Stimulated activated CD8-positive, alpha-beta memory T cell treated with anti-CD3 and anti-CD28 coated beads, Interleukin-15, amount 100 ng/mL, for 24 hours (primary cell): ENCODE results near the gene CXXC5.
"Not testable (repeated sequence)": the region's sequence is repeated elsewhere in the genome, so short reads cannot be mapped to it uniquely, and the experiment has no call there.

ENCODE experiments used
- DNase-seq: peaks from one replicate; pipeline ENCODE4 v3.0.0-alpha.2; 2020; ENCODE audit warnings: low read depth

The CXXC5 gene

DNA sequence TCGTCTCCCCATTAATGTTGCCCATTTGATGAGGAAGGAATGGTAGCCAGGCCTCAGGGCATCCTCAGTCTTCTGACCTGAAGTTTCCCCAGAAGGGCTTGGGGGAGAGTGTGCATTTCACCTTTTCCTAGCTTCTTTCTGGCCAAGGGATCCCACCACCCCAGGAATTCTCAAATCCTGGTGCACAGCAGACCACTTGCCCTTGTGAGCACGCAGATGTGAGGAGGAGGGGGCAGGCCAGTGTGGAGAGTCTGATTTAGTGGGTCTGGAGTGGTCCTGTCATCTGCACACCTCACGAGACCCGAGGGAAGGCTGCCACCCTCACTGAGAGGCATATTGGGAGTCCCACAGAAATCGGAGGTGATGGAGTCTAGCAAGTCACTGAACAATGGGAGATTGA is 64.3 kb downstream of the CXXC5 start:
- DNase-seq = no peak

DNA sequence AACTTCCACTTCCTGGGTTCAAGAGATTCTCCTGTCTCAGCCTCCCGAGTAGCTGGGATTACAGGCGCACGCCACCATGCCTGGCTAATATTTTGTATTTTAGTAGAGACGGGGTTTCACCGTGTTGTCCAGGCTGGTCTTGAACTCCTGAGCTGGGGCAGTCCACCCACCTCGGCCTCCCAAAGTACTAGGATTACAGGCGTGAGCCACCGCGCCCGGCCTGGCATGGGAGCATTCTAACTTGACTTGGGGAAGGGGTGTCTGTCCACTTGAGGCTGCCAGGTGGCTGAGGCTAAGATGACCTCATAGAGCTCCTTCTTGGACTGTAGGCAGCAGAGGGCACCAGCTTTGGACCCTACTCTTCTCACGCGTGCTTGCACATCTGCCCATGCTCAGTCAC is 65.7 kb downstream of the CXXC5 start:
- not testable (repeated sequence) for DNase-seq

DNA sequence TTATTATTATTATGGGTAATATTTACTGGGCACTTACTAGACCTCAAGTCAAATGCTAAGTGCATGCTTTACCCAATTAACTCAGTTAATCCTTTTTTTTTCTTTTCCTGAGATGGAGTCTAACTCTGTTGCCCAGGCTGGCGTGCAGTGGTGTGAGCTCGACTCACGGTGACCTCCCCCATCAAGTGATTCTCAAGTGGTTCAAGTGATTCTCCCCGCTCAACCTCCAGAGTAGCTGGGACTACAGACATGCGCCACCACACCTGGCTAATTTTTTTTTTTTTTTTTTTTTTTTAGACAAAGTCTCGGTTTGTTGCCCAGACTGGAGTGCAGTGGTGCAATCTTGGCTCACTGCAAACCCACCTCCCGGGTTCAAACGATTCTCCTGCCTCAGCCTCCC is 69.1 kb downstream of the CXXC5 start:
- no peak for DNase-seq

DNA sequence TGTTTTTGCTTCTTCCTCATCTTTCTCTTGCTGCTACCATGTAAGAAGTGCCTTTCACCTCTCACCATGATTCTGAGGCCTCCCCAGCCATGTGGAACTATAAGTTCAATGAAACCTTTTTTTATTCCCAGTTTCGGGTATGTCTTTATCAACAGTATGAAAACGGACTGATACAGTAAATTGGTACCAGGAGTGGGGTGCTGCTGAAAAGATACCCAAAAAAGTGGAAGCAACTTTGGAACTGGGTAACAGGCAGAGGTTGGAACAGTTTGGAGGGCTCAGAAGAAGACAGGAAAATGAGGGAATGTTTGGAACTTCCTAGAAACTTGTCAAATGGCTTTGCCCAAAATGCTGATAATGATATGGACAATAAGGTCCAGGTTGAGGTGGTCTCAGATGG is 70.3 kb downstream of the CXXC5 start:
- not testable (repeated sequence) for DNase-seq

DNA sequence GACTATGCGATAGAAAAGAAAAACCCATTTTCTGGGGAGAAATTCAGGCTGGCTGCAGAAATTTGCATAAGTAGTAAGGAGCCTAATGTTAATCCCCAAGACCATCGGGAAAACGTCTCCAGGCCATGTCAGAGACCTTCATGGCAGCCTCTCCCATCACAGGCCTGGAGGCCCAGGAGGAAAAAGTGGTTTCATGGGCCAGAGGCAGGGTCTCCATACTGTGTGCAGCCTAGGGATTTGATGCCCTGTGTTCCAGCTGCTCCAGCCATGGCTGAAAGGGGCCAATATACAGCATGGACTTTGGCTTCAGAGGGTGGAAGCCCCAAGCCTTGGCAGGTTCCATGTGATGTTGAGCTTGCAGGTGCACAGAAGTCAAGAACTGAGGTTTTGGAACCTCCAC is 71.8 kb downstream of the CXXC5 start:
- not testable (repeated sequence) for DNase-seq

DNA sequence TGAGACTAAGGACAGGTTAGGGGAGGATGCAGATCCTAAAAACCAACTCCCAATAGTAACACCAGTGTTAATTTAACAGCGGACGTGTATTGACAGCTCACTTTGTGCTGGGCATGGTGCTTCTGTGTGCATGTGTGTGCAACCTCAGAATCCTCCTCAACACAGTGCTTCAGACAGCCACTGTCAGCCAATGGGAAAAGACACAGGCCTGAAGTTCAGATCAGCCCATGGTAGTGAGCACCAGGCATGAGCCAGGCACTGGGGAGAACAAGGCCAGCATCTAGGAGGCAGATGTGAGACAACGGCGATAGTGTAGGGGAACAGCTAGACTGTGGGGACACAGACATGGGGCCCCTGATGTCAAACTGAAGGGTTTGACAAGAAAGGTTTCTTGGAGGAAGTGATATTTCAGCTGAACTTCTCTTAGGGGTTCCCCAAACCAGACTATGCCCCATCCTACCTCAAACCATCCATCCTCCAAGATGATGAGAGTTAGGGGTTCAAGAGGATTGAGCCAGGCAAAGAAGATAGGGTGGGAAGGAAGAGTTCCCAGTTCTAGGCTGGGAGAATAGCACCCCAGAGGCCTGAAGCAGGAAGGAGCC is 75.9 kb downstream of the CXXC5 start:
- no peak for DNase-seq

DNA sequence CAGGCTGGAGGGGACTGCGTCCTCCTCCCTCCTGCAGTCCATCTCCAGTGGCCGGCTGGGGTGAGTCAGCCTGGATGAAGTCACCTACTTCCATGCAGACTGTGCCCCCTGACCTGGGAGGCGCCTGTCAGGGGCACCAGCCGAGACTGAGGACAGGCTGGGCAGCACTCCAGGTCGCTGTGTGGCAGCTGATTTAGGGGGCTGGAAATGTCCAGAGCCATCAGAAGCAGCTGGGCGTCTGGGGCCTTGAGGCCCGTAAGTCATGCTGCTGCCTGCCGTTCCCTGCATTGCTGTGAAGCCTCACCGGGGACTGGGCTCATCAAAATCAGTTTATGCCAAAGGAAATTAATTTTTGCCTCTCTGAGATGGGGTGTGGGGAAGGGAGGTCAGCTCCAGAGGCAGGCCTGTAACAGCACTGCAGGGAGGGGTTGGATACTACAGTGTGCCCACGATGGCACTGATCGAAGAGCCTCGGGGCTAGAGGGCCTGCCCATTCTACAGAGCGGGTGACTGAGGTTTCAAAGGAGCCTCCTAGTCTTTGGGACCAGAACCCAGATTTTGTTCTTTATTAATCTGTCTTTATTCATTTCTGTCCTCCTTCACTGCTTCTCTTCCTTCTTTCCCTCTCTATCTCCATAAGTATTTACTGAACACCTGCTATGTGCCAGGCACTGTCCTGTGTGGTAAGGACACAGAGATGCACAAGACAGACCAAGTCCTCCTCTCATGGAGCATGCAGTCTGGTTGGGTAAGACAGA is 77.1 kb downstream of the CXXC5 start:
- DNase-seq = no peak

DNA sequence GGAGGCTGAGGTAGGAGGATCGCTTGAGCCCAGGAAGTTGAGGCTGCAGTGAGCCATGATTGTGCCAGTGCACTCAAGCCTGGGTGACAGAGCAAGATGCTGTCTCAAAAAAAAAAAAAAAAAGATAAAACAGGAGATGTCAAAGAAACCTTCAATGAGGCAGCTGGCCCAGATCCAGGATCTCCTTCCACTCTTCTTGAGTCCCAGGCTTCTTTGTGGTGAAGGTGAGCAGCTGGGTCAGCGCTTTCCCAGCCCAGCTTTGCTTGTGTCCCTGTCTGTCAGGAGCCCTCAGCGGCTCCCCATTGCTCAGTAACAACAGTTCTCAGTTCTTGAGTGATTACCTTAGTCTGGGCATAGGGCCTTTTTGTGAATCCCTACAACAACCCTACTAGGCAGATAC is 78.1 kb downstream of the CXXC5 start:
- DNase-seq = no peak

DNA sequence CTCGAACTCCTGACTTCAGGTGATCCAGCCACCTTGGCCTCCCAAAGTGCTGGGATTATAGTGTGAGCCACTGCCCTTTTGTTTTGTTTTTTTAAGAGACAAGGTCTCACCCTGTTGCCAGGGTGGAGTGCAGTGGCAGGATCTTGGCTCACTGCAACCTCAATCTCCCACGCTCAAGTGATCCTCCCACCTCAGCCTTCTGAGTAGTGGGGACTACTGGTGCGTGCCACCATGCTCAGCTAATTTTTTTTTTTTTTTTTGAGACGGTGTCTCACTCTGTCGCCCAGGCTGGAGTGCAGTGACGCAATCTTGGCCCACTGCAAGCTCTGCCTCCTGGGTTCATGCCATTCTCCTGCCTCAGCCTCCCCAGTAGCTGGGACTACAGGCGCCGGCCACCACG is 79.5 kb downstream of the CXXC5 start:
- not testable (repeated sequence) for DNase-seq

DNA sequence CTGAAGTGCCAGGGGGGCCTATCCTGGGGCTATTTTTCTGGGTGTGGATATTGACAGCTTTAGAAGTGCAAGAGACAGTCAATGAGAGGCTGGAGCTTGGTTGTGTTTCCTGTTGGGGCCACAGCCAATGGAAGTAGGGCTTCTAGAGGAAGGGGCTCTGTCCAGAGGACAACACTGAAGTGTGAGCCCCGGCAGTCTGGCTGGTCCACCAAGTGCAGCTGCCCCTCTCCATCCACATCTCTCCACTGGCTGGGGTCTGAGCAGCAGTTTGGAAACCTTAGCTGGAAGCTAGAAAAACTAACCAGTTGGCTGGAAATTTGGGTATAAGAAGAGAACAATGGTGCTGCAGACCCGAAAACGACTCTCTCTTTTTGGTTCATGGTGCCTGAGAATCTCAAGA is 83.1 kb downstream of the CXXC5 start:
- no peak for DNase-seq

DNA sequence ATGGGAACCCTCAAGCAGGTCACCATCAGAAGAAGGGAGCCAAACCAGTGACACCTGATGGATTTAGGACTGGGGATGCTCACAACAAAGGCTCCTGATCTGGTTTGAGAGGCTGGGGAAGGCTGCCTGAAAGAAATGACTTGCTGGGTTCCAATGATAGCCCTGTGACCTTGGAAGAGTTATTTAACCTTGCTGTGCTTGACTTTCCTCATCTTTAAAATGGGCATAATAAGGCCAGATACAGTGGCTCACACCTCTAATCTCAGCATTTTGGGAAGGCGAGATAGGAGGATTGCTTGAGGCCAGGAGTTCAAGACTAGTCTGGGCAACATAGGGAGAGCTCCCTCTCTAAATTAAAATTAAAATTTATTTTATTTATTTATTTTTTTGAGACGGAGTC is 83.9 kb downstream of the CXXC5 start:
- no peak for DNase-seq

DNA sequence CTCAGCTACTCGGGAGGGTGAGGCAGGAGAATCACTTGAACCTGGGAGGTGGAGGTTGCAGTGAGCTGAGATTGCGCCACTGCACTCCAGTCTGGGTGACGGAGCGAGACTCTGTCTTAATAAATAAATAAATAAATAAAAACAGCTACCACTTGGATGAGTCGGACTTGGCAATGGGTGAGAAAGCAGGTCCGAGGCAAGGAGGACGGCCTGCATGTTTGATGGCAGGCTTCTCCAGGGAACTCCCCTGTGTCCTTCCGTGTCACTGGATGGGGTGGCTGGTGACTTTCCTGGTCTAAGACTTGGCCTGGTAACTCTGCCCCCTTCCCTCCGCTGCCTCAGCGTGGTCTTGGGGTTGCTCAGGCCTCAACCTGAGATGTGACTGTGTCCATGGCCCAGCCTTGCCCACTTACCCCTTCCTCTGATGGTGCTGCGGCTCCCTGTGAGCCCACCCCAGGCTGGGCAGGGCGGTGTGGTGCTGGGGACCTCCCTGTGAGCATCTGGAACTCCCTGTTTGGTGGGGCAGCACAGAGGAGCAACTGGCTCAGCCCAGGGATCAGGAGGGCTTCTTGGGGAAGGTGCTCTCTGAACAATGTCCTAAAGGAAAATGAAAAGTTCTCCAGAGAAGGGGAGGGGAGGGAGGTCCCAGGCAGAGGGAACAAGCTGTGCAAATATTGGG is 85.0 kb downstream of the CXXC5 start:
- DNase-seq = no peak
